HG03571 (cell line): ENCODE data around the gene TNS1.
"Not testable (repeated sequence)": the region's sequence is repeated elsewhere in the genome, so short reads cannot be mapped to it uniquely, and the experiment has no call there.

Experiments used
- ATAC-seq: cut with Tn5 transposase; IDR thresholded peaks from one replicate; pipeline ENCODE4 v1.9.1; 2021; ENCODE audit not compliant: unreplicated experiment

TNS1 gene

DNA sequence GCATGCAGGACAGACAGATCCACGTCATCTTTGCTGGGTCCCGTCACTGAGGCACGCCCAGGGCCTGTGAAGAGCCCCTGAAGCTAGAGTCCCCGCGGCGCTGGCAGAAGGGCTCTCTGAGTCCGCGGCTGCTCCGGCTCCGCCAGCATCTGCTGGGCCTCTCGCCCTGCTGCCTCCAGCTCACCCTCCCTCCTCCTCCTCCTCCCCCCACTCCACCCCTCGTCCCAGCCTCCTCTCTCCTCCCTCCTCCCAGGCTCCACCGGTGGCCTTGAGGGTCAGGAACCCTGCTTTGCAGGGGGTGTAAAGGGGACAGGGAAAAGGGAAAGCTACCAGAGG, at the start of gene TNS1:
Gene TNS1 (minus strand): TSS at position 151 of the 336 bp plus-strand sequence. CDS start 123 bp downstream, at position 28.
- ATAC-seq = no peak

DNA sequence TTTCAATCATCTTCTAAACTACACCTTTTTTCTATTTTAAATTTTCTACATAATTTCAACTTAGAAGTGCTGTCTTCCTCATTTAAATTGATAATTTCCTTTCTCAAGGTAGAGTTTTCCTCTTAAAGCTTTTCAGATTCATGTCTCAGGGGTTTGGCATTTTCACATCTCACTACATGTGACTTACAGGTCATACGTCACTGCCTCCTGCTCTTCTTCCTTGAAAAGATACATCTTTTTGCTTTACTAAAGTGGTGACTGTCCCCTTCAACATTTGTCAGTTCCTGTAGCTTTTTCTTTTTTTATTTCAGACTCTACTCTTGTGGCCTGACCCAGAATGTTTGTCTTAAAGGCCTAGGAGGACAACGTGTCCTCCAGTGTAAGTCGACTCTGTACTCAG, 49.1 kb upstream of the TNS1 start:
- no peak for ATAC-seq

DNA sequence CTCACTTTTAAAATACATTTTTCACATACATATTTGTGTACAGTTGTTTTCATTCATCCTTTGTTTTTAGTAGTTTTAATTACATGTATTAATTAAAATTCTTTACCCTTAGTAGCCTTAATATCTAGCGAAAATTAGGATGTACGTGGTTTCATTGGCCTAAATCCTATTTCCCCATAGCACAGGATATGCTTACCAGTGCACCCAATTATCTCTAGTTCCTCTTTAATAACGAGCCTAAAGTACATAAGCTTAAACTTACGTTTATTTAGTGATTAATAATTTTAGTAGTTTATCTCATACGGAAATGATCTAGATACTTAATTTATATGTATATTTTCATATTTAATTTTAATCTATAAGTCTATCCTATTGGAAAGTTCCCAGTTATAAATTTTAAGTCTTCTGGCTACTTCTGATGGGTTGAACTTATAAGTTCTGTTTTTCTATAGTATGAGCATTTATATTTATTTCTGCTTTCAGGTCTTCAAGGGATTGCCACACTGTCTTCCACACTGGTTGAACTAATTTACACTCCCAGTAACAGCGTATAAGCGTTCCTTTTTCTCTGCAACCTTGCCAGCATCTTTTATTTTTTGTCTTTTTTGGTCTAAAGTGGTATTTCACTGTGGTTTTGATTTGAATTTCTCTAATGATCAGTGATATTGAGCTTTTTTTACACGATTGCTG, 44.9 kb upstream of the TNS1 start:
- ATAC-seq = no peak

DNA sequence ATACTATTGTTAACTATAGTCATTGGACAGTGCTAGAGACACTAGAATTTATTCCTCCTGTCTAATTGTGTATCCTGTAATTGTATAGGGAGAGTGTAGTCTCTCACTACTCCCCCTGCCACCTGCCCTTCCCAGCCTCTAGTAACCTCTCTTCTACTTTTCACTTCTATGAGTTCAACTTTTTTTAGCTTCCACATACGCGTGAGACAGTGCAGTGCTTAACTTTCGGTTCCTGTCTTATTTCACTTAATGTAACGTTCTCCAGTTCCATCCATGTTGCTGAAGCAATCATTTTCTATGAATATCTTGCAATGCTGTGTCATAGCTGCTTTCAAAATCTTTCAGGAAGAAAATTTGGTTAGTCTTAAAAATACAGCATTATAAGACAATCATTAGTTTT, 43.4 kb upstream of the TNS1 start:
- peak; percentile 74 for ATAC-seq

DNA sequence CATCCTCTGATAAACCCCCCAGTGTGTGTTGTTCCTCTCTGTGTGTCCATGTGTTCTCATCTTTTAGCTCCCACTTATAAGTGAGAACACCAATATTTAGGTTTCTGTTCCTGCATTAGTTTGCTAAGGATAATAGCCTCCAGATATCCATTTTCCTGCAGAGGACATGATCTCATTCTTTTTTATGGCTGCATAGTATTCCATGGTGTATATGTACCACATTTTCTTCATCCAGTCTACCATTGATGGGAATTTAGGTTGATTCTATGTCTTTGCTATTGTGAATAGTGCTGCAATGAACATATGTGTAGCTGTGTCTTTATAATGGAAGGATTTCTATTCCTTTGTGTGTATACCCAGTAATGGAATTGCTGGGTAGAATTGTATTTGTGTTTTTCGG, 41.8 kb upstream of the TNS1 start:
- ATAC-seq = not testable (repeated sequence)

DNA sequence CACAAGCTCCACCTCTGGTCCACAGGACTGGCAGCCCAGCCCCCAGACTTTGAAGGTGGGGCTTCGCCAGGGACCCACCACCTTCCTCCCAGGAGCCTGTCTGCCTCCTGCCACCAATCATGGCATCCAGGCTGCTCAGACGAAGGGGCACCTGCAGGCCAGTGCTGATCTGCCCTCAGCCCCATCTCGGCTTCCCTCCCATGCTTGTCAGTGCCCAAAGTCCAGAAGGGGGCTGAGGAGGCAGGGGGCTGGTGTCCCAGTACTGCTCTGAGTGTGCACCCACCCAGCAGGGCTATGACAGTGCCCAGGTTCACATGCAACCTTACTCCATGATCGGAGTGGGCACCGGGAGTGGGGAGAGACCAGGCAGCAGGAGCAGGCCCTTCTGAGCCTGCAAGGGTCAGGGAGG, 40.9 kb upstream of the TNS1 start:
- ATAC-seq = no peak

DNA sequence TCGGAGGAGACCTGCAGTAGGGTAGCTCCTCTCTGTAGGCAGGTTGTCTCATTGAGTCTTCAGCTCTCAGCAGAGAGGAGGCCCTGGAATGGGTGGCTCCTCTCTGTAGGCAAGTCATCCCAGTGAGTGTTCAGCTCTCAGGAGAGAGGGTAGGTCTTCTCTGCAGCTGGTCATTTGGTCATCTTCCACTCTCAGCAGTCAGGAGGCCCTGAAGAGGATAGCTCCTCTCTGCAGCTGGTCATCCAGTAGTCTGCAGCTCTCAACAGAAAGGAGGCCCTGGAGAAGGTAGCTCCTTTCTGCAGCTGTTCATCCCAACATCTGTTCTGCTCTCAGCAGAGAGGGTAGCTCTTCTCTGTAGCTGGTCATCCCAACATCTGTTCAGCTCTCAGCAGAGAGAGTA, 40.3 kb upstream of the TNS1 start:
- no peak for ATAC-seq

DNA sequence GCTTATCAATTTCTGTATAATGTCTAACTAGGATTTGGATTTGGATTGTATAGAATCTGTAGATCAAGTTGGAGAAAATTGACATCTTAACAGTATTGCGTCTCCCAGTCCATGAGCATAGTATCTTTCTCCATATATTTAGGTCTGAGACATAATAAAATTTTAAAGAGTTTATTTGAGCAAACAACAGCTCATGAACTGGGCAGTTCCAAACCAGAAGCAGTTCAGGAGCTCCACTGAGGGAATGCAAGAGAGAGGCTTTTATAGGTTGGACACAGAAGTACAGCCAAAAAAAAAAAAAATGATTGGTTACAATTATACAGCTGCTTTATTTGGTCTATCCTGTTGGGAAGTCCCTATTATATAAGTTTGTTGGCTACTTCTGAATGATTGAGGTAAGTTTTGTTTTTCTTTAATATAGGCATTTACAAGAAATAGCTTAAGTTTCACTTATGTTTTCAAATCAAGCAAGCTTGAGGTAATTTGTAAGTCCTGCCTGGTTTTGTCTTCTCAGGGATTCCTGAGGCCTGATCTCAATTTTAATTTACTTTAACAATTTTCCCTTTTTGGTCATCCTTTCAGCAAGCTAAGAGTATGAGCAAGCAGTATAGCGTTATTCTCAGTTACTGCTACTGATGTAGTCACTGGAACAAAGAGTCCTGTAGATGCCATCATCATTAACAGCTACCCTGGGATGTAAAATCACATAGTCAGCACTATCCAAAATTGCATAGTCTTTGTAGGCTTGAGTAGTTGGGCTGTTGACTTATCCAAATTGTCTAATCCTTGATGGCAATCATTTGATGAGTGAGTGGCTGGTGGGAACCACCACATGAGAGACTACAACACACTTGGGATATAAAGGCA, 38.7 kb upstream of the TNS1 start:
- no peak for ATAC-seq

DNA sequence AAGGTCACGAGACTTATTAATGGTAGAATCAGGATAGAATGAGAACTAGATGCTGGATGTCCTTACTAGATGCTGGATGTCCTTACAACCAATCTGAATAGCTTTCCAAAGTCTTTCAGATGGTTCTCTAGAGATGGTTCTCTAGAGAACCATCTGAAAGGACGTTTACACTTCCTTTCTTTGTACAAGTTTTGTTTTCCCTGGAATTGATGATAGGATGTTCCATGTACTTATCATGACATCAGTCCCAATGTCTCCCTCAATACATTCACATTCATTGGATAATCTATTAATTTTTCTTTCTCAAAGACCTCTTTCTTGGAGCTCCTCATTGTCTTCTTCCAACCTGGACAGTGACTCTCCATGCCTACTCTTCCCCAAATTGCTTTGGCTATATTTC, 38.1 kb upstream of the TNS1 start:
- no peak for ATAC-seq

DNA sequence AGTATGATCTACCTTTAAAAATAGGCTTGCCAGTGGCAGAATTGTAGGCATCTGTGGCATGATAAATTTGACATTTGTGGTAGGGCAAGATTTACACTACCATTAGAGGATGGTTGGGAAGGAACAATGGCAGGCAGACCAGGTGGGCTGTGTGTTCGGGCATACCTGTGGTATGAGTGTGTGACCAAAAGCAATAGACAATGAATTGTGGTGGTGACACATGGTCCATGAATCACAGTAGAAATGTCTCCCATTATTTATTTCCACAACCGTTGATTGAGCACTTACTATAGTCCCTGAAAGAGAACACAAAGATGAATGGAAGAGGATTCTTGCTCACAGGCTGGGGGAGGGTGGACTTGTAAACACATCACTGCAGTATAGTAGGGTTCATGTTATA, 36.4 kb upstream of the TNS1 start:
- ATAC-seq = no peak

DNA sequence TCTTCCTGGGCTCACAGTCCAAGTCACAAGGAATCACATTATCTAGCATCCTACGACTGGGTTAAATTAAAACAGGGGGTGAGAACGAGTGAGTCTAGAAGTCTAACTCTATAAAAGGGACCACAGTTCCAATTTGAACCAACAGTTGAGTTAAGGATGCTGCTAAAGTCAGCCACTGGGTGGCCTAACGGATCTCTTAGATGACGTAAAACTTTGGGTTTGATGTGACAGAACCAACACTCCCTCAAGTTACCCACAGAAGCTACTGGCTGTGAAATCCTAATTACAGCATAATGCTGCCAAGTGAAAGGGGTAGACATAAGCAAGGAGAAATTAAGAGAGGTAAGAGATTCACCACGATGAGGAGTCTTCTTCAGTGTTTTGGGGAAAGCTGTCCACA, 33.6 kb upstream of the TNS1 start:
- no peak for ATAC-seq

DNA sequence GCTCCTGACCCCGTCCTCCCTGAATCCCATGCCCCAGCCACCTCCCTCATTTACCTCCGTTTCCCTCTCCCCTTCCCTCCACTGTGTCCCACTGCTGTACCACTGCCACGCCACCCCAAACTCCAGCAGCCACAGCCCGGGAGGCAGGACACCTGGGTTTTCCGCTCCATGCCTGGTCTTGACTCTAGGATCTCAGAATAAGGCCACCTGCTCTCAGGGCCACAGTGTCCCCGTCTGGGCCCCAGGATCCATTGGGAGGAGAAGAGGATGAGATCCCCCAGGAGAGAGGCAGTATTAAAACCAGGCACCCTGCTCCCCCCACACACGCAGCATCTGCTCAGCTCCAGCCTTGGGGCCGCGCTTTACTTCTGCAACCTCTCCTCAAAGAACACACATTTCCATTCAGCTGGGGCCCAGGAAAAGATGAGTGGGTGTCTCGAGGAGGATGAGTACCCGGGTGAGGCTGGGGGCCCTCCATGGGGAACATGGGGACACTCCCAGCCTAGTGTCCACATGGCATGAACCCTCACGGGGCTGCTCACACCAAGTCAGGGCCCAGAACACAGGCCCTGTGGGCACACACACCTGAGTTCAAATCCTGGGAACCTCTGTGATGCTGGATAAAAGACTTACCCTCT, 32.8 kb upstream of the TNS1 start:
- ATAC-seq = no peak

DNA sequence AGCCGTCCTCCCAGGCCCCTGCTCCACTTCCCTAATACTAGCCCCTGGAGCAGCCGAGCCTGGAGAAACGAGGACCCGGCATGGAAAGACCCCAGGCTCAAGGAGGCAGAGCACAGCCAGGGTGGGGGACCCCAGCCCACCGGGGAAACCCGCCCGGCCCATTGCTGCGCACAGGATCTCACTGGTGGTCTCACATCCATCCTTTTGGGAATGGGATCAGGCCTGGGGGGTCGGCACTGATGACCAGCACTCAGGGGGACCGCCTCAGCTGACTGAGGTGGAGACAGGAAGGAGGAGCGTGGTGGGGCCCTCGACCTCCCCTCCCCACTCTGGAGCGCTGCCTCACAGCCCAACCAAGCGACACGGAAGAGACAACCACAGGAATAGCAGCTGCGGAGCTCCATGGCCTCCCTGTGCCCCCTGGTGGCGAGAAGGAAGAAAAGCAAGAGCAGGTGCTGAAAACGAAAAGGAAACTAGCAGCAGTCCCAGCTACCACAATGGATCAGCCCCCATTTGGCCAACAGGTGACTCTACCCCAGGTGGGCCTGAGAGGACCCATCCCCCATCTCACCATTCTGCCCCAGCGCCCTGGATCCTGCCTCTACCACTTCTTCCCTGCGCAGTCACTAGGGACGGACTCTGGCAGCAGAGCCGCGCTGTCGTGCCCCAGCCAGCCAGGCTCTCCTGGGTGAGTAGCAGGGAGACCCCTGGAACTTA, 31.9 kb upstream of the TNS1 start:
- ATAC-seq = peak; percentile 87

DNA sequence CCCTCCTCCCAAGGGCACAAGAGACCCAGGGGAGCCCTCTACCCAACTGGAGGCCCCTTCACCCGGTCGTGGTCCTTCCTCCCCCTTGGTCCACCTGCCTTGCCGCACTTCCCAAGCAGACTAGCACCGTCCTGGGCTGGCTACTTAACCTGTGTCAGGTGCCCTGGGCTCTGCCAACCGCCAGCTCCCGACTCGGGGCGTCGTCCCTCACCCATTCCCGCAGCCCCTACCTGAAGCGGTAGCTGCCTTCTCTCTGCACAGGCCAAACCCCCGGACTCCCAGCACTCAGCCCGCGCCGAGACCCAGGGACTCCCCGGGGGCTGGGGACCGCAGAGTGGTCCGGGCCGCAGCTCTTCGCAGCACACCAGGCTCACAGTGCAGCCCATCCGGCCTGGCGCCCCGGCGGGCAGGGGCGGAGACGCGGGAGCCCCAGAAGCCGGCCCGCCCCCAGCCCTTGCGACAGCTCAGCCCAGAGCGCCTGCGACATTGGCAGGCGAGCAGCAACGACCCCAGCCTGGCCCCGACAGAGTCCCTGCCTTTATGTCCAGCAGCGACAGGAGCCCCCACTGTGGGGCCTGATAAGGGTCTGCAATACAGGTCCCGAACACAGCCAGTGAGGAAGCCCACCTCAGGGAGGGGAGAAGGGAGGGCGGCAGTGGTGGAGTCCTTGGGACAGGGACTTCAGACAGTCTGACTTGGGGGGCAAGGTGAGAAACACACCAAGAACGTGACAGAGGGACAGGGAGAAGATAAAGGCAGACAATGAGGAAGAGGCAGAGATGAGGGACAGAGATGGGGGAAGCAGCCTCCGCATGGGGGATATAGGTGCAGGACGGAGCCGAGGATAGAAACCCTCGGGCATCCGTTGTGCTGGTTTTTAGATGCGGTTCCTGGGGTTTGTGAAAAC, 31.0 kb upstream of the TNS1 start:
- ATAC-seq = no peak

DNA sequence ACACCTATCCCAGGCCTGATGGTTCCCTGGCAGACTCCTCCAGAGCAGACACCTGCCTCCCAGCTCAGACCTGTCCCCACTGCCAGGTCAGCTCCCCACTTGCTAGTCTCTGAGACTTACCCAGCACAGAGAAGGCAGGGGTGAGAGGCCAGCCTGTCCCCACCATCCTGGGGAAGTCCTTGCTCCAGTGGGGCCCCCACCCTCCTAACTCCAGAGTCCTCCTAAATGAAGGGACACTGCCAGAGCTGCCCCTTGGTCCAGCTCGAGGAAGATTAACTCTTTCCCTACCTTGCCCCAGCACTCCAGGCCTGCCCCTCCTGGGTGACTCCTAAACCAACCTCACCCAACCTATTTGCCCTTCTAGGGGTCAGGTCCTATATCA, 30.4 kb upstream of the TNS1 start:
- ATAC-seq = no peak

DNA sequence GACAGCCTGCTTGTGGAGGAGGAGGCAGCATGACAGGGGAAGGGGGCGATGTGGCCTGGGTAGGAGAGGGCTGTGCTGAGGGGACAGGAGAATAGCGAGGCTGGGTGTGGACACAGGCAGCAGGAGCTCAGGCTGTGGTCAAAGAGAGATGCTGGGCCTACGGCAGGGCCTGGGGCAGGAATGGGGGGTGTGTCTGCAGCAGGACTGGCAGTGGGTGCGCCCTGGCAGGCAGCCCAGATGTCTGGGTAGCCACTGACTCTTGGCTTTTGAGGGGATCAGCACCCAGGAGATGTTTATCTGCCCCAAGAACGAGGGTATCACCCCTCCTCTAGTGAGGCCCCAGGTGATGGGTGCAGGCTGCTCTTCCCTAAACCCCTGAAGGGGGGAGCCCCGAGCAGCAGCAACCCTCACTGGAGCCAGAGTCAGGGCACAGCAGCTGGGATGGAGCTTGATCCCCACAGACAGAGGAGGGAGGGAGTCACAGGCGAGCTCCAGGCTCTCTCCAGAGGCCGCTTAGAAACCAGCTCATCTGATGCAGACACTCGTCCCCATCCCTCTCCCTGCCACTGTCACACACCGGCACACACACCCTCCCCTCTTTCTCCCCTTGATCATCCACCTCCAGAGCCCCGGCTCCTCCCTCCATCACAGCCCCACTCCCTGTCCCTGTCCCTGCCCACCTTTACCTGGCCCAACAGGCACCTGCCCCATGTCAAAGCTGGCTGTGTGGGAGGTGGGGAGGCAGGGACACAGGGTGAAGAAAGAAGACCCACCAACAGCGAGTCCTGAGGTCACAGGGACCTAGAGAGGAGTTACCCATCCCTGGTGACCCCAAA, 29.8 kb upstream of the TNS1 start:
- no peak for ATAC-seq

DNA sequence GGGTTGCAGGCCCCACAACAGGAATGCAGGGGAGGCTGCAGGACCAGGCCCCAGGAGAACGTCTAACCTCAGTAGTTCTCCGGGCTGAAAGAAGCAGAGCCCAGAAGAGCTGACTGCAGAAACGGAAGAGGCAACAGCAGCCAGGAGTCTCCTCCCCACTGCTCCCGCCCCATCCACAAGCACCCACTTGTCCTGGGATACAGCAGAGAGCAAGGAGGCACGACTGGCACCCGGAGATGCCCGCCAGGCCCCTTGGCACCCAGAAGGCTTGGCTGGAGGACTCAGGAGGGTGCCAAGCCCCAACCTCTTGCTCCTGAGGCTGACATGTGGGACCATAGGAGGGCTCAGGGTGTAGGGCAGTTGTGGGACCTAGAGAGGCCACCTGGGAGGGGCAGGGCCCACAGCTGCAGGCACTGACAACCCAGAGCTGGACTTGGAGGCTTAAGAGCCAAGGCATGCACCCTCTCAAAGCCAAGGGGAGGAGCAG, 29.0 kb upstream of the TNS1 start:
- no peak for ATAC-seq

DNA sequence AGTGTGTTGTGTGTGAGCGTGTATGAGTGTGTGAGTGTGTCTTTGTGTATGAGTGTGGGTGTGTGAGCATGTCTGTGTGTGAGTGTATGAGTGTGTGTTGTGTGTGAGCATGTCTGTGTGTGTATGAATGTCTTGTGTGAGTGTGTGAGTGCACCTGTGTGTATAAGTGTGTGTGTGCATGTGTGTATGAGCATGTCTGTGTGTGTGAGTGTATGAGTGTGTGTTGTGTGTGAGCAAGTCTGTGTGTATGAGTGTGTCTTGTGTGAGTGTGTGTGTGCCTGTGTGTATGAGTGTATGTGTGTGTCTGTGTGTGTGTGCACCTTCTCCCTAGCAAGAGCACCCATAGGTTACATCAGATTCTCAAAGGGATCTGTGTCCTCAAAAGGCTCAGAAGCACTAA, 28.5 kb upstream of the TNS1 start:
- ATAC-seq = no peak

DNA sequence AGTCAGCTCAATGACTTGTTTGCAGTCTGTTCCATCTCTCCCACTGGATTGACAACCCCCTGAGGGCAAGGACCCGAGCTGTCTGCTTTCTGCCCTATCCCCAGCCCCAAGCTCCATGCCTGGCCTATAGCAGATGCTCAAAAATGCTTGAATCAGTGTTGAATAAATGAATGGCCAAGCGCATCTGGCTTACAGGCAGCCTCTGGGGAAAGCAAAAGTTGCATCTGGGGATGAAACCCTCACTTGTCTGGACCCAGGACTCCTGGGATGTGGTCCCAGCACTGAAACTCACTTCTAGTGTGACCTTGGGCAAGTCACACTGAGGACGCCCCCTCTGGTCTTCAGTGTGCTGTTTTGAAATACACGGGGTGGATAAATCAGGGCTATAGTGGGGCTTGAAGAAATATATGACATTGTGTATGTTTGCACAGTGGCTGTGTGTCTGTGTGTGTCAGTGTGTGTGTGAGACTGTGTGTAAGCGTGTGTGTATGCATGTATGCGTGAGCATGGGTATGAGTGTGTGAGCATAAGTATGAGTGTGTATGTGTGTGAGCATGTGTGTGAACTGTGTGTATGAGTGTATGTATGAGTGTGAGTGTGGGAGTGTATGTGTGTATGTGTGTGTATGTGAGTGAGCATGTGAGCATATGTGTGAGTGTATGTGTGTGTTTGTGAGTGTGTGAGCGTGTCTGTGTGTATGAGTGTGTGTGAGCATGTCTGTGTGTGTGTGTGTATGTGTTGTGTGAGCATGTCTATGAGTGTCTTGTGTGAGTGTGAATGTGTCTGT, 27.8 kb upstream of the TNS1 start:
- ATAC-seq = no peak
